Gastrocnemius medialis (tissue), 4 donors: ENCODE measurements around the gene HOXA9.

Experiments
- CTCF ChIP-seq, 5 experiments: fragments of 450-650 bp in 3 of 5; fragments of 200-600 bp in 2 of 5; sonication (generic) in 2 of 5; IDR thresholded peaks in 4 of 5; conservative IDR thresholded peaks in 1 of 5; 1 replicate in 4 of 5; 2 replicates in 1 of 5; pipeline ENCODE4 v1.5.1; 2016 to 2019; ENCODE audit warnings: antibody characterized with exemption in 5 of 5, mild to moderate bottlenecking in 3 of 5, moderate library complexity in 3 of 5
- POLR2A ChIP-seq, 2 donors: fragments of 450-650 bp; IDR thresholded peaks; one replicate each; pipeline ENCODE4 v1.6.1; 2017; ENCODE audit warnings: antibody characterized with exemption in 2 of 2, mild to moderate bottlenecking in 2 of 2, moderate library complexity in 2 of 2

- TF ChIP-seq CTCF (IDR thresholded peaks at IDR 0.05 in 4 of 5, conservative IDR thresholded peaks at IDR 0.05 in 1 of 5) (peak in 1 of 5 experiments; percentile 28), POLR2A (IDR thresholded peaks at IDR 0.05) (no peak)
Observed at GRCh38 chr7:27168265-27168947, 3.1 kb upstream of the HOXA9 start.
